ENCODE results near the gene EDN2. TPM values are rescaled to one million over a fixed set of nuclear protein-coding genes. Genes with fewer than 3 reads are reported as not detected.

Gene EDN2
- total RNA-seq, 1 donor from 2014 or later, result not detected

DNA sequence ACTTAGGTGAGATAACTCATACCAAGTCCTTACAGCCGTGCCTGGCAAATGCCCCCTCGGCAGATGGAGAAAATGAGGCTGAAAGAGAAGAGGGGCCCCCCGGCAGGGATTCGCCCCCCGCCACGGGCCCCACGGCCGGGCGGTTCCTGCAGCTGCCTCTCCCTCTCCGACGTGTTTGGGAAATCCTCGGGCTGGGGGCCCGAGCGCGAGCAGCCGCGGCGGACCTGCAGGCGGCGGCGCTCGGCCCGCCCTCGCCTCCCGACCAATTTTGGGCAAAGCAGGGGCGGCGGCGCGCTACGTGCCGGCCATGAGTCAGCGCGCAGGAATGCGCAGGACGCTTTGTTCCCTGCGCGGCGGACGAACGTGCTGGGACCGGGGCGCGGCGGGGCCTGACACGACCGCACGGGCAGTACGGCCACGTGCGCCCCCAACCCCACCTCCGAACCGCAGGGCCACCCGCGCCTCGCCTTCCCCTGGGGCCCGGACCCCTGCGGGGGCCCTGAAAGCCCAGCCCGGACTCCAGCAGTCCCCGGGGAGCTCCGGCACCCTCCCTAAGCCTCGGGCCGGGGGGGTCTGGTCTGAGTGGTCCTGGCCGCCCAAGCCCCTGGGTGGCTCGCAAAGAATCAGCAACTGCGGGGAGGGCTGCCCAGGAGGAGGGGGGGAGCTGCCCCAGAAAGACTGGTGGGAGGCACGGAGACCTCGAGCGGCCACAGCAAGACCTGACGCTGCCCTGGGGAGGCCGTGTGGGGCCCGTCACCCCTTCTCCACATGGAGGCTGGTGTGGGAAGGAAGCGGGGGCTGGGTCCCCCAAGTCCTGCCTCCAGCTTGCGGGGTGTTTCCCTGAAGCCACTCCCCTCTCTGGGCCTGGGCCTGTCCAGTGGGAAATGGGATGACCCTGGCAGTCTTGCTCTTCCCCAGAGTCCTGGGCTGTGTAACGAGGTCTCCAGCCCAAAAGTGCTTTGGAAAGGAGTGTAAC, 11.9 kb upstream of the EDN2 start:
- TF ChIP-seq CTCF (IDR thresholded peaks at IDR 0.05; ENCODE audit: partially characterized antibody, unreplicated experiment), result no peak
- H3K27me3 Mint-ChIP-seq (ENCODE audit: unreplicated experiment), result peaks cover 16% of the 10 kb centered on the region
- DNase-seq, result peak; percentile 75
- H3K36me3 Mint-ChIP-seq (ENCODE audit: unreplicated experiment), result no peaks in the 10 kb centered on the region
- H3K9me3 Mint-ChIP-seq (ENCODE audit: unreplicated experiment), result peaks cover 4% of the 10 kb centered on the region
- no peak overlapping the region for H3K4me3 Mint-ChIP-seq (ENCODE audit: unreplicated experiment)
- H3K4me1 Mint-ChIP-seq (ENCODE audit: low read depth, unreplicated experiment), result peaks cover 9% of the 10 kb centered on the region
- no peak overlapping the region for H3K27ac Mint-ChIP-seq (ENCODE audit: unreplicated experiment)

GRCh38 chr1:41495210-41495948, 10.9 kb upstream of the EDN2 start:
- Mint-ChIP-seq H3K36me3 (ENCODE audit: unreplicated experiment) (no peaks in the 10 kb centered on the region), H3K4me3 (ENCODE audit: unreplicated experiment) (peak overlapping the region; percentile 57), H3K27me3 (ENCODE audit: unreplicated experiment) (peaks cover 16% of the 10 kb centered on the region), H3K4me1 (ENCODE audit: low read depth, unreplicated experiment) (peaks cover 2% of the 10 kb centered on the region), H3K9me3 (ENCODE audit: unreplicated experiment) (peaks cover 4% of the 10 kb centered on the region), H3K27ac (ENCODE audit: unreplicated experiment) (no peak overlapping the region)
- DNase-seq, result peak; percentile 48
- peak; percentile 15 for TF ChIP-seq CTCF (IDR thresholded peaks at IDR 0.05; ENCODE audit: partially characterized antibody, unreplicated experiment)

- Mint-ChIP-seq H3K36me3 (ENCODE audit: unreplicated experiment) (no peaks in the 10 kb centered on the region), H3K27ac (ENCODE audit: unreplicated experiment) (no peak overlapping the region), H3K4me1 (ENCODE audit: low read depth, unreplicated experiment) (peaks cover 2% of the 10 kb centered on the region), H3K4me3 (ENCODE audit: unreplicated experiment) (peak overlapping the region; percentile 38), H3K27me3 (ENCODE audit: unreplicated experiment) (peaks cover 16% of the 10 kb centered on the region), H3K9me3 (ENCODE audit: unreplicated experiment) (peaks cover 5% of the 10 kb centered on the region)
- no peak for TF ChIP-seq CTCF (IDR thresholded peaks at IDR 0.05; ENCODE audit: partially characterized antibody, unreplicated experiment)
- no peak for DNase-seq
Observed at GRCh38 chr1:41494351-41495209, 10.1 kb upstream of the EDN2 start.

DNA sequence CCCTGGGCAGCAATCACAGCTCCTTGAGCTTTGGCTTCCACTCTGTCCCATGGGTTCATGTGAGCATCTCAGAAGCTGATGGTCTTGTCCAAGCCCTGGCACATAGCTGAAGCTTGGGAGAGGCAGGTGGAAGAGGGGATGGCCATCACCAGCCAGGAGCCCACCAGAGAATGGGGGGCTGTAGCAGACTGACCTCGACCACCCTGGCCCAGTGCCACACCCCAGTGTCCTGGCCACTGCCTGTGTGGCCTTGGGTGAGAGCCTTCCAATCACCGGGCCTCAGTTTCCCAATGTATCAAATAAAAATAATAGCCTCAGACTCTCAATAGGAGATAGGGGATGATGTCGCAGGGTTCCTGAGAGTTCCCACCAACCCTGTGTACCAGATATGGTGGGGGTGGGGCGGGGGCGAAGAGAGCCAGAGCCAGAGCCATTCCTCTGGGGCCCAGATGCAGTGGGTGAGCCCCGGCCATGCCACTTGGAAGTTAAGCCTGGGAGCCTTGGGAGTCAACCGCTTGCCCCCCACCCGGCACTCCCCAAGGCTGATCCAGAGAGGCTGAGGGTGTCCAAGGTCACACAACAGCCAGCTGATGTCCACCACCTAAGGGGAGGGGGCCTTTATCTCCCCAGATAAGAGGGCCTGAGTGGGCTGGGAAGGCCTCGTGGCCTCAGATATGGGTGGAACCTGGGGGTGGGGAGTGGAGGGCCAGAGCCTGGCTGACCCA, 9.3 kb upstream of the EDN2 start:
- H3K9me3 Mint-ChIP-seq (ENCODE audit: unreplicated experiment), result peaks cover 8% of the 10 kb centered on the region
- no peak for DNase-seq
- no peak for TF ChIP-seq CTCF (IDR thresholded peaks at IDR 0.05; ENCODE audit: partially characterized antibody, unreplicated experiment)
- peaks cover 19% of the 10 kb centered on the region for H3K27me3 Mint-ChIP-seq (ENCODE audit: unreplicated experiment)
- H3K4me3 Mint-ChIP-seq (ENCODE audit: unreplicated experiment), result no peak overlapping the region
- no peak overlapping the region for H3K27ac Mint-ChIP-seq (ENCODE audit: unreplicated experiment)
- no peaks in the 10 kb centered on the region for H3K36me3 Mint-ChIP-seq (ENCODE audit: unreplicated experiment)
- peaks cover 2% of the 10 kb centered on the region for H3K4me1 Mint-ChIP-seq (ENCODE audit: low read depth, unreplicated experiment)
